H1 (cell line): Measurements from ENCODE around the gene RNF151.

Source experiments
- CREB1 ChIP-seq: IDR thresholded peaks from 2 replicates; pipeline ENCODE4 v1.6.1; 2012; ENCODE audit warnings: inconsistent platforms
- EZH2 ChIP-seq: fragments of 200-600 bp; sonication (generic); IDR thresholded peaks from 2 replicates; pipeline ENCODE4 v1.7.1; 2012; ENCODE audit warnings: low read depth, mild to moderate bottlenecking, moderate library complexity, low read length, inconsistent platforms; ENCODE audit not compliant: severe bottlenecking
- KDM1A ChIP-seq: fragments of 200-600, 300-600 bp; sonication (generic); IDR thresholded peaks from 2 replicates; pipeline ENCODE4 v1.7.1; 2016; ENCODE audit warnings: mild to moderate bottlenecking, low read length, borderline replicate concordance
- POLR2A ChIP-seq, 2 experiments: IDR thresholded peaks; 1 replicate in 1 of 2; 2 replicates in 1 of 2; pipeline ENCODE4 v1.6.1; 2011; ENCODE audit warnings: low read depth in 2 of 2, low read length in 2 of 2, mild to moderate bottlenecking in 2 of 2; ENCODE audit errors: control extremely low read depth in 1 of 2
- POLR2AphosphoS5 ChIP-seq: IDR thresholded peaks from 2 replicates; pipeline ENCODE4 v1.6.1; 2011; ENCODE audit warnings: low read depth, low read length
- RAD21 ChIP-seq, 2 experiments: IDR thresholded peaks in 1 of 2; conservative IDR thresholded peaks in 1 of 2; 2 replicates each; pipeline ENCODE4 v1.6.1; 2011; ENCODE audit warnings: low read depth in 2 of 2, low read length in 2 of 2, improper control_type of control experiment in 1 of 2, inconsistent platforms in 1 of 2, mild to moderate bottlenecking in 1 of 2, moderate library complexity in 1 of 2
- SP1 ChIP-seq: IDR thresholded peaks from 2 replicates; pipeline ENCODE4 v1.6.1; 2011; ENCODE audit warnings: low read depth, low read length
- TF ChIP-seq, protein P1 (sequence below), 3 experiments: IDR thresholded peaks; 1 replicate in 2 of 3; 2 replicates in 1 of 3; pipeline versions ENCODE4 v1.5.1 to v1.6.1; 2011; ENCODE audit warnings: low read length in 3 of 3, mild to moderate bottlenecking in 3 of 3, inconsistent platforms in 2 of 3, low read depth in 1 of 3, moderate library complexity in 1 of 3; ENCODE audit not compliant: insufficient read depth in 1 of 3; ENCODE audit errors: control extremely low read depth in 1 of 3
- TF ChIP-seq, protein P2 (sequence below): IDR thresholded peaks from 2 replicates; pipeline ENCODE4 v1.6.1; 2012; ENCODE audit warnings: inconsistent platforms

DNA sequence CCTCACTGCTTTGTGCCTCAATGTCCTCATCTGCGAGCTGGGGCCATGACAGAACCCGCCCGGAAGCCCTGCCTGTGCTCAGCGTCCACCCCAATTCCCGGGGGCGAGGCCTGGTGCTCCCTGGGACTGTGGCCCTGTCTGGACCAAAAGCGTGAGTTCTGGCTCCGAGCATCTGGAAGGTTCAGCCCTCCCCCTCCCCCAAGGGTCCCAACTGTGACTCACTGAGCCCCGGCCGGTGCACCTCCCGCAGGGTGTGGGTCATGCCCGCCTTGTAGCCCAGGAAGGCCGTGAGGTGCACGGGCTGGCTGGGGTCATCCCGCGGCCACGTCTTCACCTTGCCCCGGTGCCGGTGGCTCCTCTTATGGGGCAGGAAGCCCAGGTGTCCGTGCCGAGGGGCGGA, 12.9 kb upstream of the RNF151 start:
- TF ChIP-seq, protein P1, sequence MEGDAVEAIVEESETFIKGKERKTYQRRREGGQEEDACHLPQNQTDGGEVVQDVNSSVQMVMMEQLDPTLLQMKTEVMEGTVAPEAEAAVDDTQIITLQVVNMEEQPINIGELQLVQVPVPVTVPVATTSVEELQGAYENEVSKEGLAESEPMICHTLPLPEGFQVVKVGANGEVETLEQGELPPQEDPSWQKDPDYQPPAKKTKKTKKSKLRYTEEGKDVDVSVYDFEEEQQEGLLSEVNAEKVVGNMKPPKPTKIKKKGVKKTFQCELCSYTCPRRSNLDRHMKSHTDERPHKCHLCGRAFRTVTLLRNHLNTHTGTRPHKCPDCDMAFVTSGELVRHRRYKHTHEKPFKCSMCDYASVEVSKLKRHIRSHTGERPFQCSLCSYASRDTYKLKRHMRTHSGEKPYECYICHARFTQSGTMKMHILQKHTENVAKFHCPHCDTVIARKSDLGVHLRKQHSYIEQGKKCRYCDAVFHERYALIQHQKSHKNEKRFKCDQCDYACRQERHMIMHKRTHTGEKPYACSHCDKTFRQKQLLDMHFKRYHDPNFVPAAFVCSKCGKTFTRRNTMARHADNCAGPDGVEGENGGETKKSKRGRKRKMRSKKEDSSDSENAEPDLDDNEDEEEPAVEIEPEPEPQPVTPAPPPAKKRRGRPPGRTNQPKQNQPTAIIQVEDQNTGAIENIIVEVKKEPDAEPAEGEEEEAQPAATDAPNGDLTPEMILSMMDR (IDR thresholded peaks at IDR 0.05; ENCODE audit: control extremely low read depth in 1 of 3, insufficient read depth in 1 of 3, low read depth in 1 of 3, low read length in 3 of 3): no peak
- TF ChIP-seq POLR2AphosphoS5 (no peak), KDM1A (no peak), EZH2 (no peak), RAD21 (IDR thresholded peaks at IDR 0.05 in 1 of 2, conservative IDR thresholded peaks at IDR 0.05 in 1 of 2; ENCODE audit: low read depth in 2 of 2, low read length in 2 of 2) (no peak), POLR2A (IDR thresholded peaks at IDR 0.05; ENCODE audit: control extremely low read depth in 1 of 2, low read depth in 2 of 2, low read length in 2 of 2) (no peak), SP1 (no peak), CREB1 (no peak)
- TF ChIP-seq, protein P2, sequence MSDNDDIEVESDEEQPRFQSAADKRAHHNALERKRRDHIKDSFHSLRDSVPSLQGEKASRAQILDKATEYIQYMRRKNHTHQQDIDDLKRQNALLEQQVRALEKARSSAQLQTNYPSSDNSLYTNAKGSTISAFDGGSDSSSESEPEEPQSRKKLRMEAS: no peak
